Measurements from ENCODE around the gene CCNF.
"Not testable (repeated sequence)": the region's sequence is repeated elsewhere in the genome, so short reads cannot be mapped to it uniquely, and the experiment has no call there.

Gene CCNF

DNA sequence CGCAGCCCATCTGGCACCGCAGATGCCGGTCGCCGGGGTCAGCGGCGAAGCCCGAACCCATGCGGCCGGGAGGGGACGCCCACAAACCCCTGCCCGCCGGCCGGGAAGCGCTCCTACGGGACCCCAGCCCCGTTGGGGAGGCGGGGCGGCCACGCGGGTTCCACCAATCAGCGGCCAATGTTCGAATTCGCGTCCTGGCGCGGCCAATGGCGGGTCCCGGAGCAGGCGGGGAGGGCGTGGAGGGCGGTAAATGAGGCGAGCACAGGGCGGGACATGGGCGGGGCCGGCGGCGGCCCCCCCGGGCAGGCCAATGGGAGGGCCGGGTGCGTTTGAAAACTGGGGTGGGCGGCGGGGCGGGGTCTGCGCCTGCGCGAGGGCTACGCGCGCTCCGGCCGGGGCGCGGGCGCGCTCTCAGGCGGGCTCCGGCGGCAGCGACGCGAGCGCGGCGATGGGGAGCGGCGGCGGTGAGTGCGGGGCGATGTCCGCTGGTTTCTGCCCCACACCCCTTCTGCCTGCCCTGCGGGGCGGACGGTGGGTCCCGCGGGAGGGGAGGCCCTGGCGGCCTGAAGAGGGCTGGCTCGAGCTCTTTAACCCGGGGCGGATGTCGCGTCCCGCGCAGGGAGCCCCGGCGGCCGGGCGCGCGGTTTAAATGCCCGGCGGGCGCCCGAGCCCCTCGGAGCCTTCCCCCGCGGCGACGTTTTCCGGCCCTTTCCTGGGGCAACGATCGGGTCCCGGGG lies at the start of gene CCNF:
TSS of gene CCNF (plus strand) at position 414 of the 737 bp plus-strand sequence. CDS start at position 449, 35 bp downstream.
- peak; percentile 94 for DNase-seq

GRCh38 chr16:2383501-2383900 lies 45.7 kb upstream of the CCNF start:
- DNase-seq, result no peak

GRCh38 chr16:2384426-2384825 lies 44.8 kb upstream of the CCNF start:
- no peak for DNase-seq

- no peak for DNase-seq
Measured at GRCh38 chr16:2385190-2385836, 43.9 kb upstream of the CCNF start.

DNA sequence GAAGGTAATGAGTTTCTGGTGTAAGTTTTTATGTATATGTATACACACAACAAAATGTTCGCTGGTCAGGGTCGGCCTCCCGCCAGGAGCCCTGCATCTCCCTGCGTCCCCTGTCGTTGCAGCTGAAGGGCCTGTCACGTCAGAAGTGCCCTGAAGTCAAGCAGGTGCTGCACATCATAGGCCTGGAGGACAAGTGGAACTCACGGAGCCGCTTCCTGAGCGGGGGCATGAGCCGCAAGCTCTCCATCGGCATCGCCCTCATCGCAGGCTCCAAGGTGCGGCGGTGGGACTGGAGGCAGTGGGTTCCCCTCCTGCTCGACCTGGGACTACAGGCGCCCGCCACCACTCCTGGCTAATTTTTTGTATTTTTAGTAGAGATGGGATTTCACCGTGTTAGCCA lies 43.3 kb upstream of the CCNF start:
- DNase-seq, result not testable (repeated sequence)

GRCh38 chr16:2386990-2387389 lies 42.3 kb upstream of the CCNF start:
- no peak for DNase-seq

GRCh38 chr16:2388139-2388874 lies 40.9 kb upstream of the CCNF start:
- DNase-seq, result no peak

GRCh38 chr16:2388875-2389433 lies 40.3 kb upstream of the CCNF start:
- DNase-seq, result no peak

DNA sequence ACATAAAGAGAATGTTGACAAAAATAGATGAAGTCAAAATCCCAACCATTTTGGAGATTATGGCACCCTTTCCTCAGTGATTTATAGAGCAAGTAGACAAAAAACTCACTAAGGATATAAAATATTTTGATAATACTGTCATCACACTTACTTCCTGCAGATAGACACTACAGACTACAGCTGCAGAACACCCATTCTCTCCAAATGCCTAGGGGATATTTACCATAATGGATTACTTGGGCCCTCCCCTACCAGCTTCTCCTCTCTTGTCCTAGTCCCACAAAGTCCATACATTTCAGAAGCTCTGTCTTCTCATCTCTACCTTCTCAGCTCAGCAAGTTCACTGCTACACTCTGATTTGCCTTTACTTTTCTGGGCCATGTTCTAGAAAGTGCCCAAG lies 37.2 kb upstream of the CCNF start:
- no peak for DNase-seq

GRCh38 chr16:2398520-2398919 lies 30.7 kb upstream of the CCNF start:
- DNase-seq, result no peak

DNA sequence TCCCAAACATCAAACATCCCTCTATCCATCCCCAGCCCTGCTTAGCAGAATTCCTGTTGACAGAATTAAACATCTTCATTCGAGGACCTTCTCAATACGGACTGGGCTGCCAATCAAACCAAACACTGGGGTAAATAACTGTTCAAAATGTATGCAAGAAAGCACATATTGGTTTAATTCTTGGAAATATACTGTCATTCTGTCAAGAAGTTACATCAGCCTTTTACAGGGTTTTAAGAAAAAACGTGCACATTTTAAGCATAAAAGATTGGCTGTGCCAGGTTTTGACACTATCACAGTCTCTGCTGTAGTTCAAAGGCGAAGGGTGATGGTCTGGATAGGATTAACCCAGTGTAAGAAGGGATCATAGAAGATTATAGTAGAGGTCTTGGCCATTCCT lies 25.1 kb upstream of the CCNF start:
- no peak for DNase-seq

DNA sequence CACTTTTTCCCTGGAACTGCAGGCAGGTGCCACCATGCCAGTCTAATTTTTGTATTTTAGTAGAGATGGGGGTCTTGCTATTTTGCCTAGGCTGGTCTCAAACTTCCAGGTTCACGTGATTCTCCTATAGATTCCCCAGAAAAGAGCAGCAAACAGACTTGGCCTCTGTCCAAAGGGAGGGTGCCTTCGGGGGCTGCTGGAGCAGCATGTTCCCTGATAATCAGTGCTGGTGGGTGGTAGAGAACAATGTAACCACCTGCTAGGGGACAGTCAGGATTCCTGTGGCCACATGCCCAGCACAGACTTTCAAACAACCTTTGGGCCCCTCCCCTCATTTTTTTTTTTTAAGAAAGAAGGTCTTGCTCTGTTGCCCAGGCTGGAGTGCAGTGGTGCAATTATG lies 14.2 kb upstream of the CCNF start:
- no peak for DNase-seq

DNA sequence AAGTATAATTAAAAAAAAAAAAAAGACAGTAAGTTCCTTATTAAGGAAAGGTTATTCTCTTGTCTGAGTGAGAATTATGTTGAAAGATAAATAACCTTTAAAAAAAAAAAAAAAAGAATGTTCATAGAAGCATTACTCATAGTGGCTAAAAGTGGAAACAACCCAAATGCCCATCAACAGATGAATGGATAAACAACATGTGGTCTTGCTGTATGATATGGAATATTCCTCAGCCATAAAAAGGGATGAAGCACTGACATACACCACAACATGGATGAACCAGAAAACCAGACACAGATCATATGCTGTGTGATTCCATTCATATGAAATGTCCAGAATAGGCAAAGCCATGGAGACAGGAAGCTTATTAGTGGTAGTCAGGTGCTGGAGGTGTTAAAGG lies 9.2 kb upstream of the CCNF start:
- no peak for DNase-seq

- no peak for DNase-seq
Measured at GRCh38 chr16:2422123-2422867, 7.0 kb upstream of the CCNF start.

DNA sequence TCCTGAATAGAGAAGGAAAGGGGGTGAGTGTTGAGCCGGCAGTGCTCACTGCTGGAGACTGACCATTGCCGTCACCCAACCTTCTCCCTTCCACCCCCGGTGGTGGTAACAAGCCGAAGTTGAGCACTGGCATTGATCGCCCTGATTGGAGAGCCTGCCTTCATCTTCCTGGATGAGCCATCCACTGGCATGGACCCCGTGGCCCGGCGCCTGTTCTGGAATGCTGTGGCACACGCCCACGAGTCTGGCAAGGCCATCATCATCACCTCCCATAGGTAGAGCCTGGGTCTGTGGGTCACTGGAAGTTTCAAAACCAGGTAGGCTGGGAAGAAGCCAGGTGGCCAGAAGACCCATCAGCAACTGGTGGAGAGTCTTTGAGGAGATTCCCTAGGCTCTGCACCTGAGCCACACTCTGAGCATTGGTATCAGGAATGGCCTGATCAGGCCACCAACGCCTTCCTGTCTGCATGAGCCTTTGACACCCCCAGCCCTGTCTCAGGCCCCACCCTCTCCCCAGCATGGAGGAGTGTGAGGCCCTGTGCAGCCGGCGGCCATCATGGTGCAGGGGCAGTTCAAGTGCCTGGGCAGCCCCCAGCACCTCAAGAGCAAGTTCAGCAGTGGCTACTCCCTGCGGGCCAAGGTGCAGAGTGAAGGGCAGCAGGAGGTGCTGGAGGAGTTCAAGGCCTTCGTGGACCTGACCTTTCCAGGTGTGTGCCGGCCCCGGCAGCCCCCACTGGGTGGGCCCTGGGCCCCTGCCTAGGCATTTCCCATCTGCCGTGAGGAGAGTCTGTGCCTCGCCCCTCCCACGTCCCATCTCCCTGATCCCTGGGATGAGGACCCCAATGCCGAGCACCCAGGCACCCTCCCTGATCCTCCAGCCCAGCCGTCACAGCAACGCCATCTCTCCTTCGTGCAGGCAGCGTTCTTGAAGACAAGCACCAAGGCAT lies 4.9 kb upstream of the CCNF start:
- no peak for DNase-seq

DNA sequence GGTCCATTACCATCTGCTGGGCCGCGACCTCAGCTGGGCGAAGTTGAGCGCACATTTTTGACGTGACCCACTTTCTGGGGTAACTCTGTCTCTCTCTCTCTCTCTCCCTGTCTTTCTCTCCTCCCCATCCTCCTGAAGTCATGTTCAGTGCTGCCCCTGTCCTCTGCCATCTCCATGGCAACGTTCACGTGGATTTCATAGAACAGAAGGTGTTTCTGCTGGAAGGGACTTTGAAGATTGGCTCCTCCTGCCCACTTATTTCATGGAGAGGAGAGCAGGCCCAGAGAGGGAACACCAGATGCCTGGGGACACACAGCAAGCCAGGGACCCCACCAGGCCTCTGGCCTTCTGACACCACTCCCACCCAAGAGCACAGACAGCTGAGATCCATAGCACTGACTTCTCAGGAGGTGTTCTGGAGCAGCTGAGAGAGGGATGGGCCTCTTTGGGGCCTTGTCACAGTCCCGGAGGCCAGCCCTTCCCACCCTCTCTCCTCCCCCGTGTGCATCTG lies 4.2 kb upstream of the CCNF start:
- DNase-seq, result no peak

DNA sequence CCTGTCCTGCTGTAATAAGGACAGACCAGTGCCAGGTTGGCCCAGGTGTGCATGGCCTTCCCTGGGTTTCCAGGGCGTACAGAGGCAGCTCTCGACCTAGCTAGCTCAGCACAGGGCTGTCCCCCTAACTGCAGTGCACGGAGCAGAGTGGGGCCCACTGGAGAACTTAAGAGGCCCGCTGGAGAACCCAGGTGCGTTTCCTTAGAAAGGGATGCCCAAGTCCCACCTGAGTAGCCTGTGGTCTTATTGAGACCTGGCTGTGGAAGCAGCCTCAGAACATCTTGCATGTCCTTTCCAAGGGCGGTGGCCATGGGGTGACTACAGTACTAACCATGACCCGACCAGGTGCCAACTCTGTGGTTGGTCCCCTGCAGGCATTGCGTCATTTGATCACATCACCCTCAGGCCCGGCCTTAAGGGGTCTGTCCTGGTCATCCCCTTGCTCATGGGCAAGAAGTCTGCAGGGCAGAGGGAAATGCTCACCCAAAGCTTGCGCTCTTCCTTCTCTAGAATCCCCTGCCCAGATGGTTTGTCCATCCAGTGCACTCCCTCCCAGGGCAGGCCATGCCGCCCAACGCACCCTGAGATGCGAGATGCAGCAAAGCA lies 3.3 kb upstream of the CCNF start:
- DNase-seq, result no peak

DNA sequence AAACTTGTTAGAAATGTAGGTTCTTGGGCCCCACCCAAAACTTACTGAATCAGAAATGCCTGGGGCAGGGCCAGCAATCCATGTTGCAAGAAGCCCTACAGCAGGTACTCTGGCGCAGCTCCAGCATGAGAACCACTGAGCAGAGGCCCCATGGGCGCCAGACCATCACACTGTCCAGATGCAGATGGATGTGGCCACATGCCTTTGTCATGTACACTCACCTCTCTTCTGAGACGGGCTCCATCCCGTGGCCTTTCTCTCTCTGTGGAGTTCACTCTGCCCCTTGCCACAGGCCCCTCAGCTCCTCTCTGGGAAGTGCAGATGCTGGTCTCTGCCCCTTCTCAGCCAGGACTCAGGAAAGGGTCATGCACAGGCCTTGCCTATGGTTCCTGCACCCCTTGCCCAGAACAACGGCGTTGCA lies 2.3 kb upstream of the CCNF start:
- no peak for DNase-seq

- DNase-seq, result no peak
Measured at GRCh38 chr16:2427526-2427925, 1.7 kb upstream of the CCNF start.

GRCh38 chr16:2428051-2428783 lies 1.0 kb upstream of the CCNF start:
- no peak for DNase-seq

DNA sequence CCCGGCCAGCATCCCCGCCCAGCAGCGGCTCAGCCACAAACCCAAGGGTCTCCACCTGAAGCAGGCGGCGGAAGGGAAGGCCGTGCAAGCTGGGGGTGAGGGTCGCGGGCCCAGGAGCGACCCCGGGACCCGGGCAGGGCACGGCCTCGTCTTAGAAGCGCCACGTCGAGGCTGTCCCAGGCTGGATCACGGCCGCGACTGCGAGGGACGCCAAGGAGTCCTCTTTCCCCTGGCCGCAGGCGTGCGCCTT lies 538 bp upstream of the CCNF start:
- DNase-seq, result no peak
